CD4-positive, alpha-beta T cell (primary cell): ENCODE data around the gene SOX4. TPM values are rescaled to one million over a fixed set of nuclear protein-coding genes. Genes with fewer than 3 reads are reported as not detected.

ENCODE experiments used
- ATAC-seq: fragments of 200-7000 bp; cut with Tn5 transposase; one replicate; pipeline ENCODE4 v1.10.0; 2022; ENCODE audit warnings: mild to moderate bottlenecking; ENCODE audit not compliant: poor library complexity
- CTCF ChIA-PET: fragments of 350-600 bp; sonication (Branson Sonifier 250); formaldehyde crosslinking; loops from one replicate; lab custom pipeline; 2021; ENCODE audit warnings: antibody characterized with exemption, inconsistent platforms; lab: Charles Lee
- POLR2A ChIA-PET: fragments of 350-600 bp; sonication (Branson Sonifier 250); formaldehyde crosslinking; loops from one replicate; lab custom pipeline; 2021; ENCODE audit warnings: antibody characterized with exemption, inconsistent platforms; lab: Charles Lee
- DNase-seq, 14 experiments: peaks; one replicate each; pipeline ENCODE4 v3.0.0-alpha.2; 2013 to 2020; ENCODE audit warnings: mixed read lengths in 2 of 14
- H3K27ac ChIP-seq, 2 donors: one replicate each; pipeline versions ENCODE4 v1.5.1 to v1.7.0; 2013; ENCODE audit warnings: low read length in 2 of 2, low read depth in 1 of 2, mild to moderate bottlenecking in 1 of 2
- H3K27me3 ChIP-seq, 2 experiments: 1 replicate in 1 of 2; 2 replicates in 1 of 2; pipeline versions ENCODE4 v1.6.1 to v1.7.0; 2013; ENCODE audit warnings: low read length in 2 of 2, control low read depth in 1 of 2, mild to moderate bottlenecking in 1 of 2, moderate library complexity in 1 of 2; ENCODE audit not compliant: insufficient read depth in 2 of 2, control insufficient read depth in 1 of 2
- H3K36me3 ChIP-seq: one replicate; pipeline ENCODE4 v1.6.1; 2013; ENCODE audit warnings: low read length, control low read depth; ENCODE audit not compliant: insufficient read depth
- H3K4me1 ChIP-seq: one replicate; pipeline ENCODE4 v1.6.1; 2013; ENCODE audit warnings: low read length, control low read depth; ENCODE audit not compliant: insufficient read depth
- H3K4me3 ChIP-seq: one replicate; pipeline ENCODE4 v1.5.1; 2013; ENCODE audit warnings: mild to moderate bottlenecking, low read length, moderate library complexity
- H3K9me3 ChIP-seq, 2 experiments: 1 replicate in 1 of 2; 2 replicates in 1 of 2; pipeline versions ENCODE4 v1.6.1 to v1.7.0; 2013; ENCODE audit warnings: low read length in 2 of 2, mild to moderate bottlenecking in 2 of 2, control low read depth in 1 of 2, moderate library complexity in 1 of 2; ENCODE audit not compliant: control insufficient read depth in 1 of 2, insufficient read depth in 1 of 2
- H3K27ac Mint-ChIP-seq: one replicate; pipeline ENCODE4 v1.8.0; 2020; ENCODE audit warnings: mixed read lengths
- H3K27me3 Mint-ChIP-seq: one replicate; pipeline ENCODE4 v1.8.0; 2021; ENCODE audit warnings: mixed read lengths
- H3K36me3 Mint-ChIP-seq: one replicate; pipeline ENCODE4 v1.8.0; 2021; ENCODE audit warnings: low read depth, mixed read lengths
- H3K4me1 Mint-ChIP-seq: one replicate; pipeline ENCODE4 v1.8.0; 2021; ENCODE audit warnings: low read depth, mixed read lengths
- H3K4me3 Mint-ChIP-seq: one replicate; pipeline ENCODE4 v1.8.0; 2020; ENCODE audit warnings: mild to moderate bottlenecking, mixed read lengths
- H3K9me3 Mint-ChIP-seq: one replicate; pipeline ENCODE4 v1.8.0; 2020; ENCODE audit warnings: mixed read lengths
- CTCF ChIP-seq: fragments of 200-600 bp; IDR thresholded peaks from one replicate; pipeline ENCODE4 v1.8.0; 2022; ENCODE audit warnings: antibody characterized with exemption, mild to moderate bottlenecking
- intact Hi-C, 2 experiments: fragments of 100-400 bp; cut with DNase I in 1 of 2; cut with micrococcal nuclease in 1 of 2; formaldehyde crosslinking; loops; one replicate each; pipeline versions ENCODE4 v1.15.1 to v1.9.0; 2023 to 2025; cut with DNase I, micrococcal nuclease
- total RNA-seq, 174 experiments: library from RNA in 2 of 174; stranded (reverse) in 2 of 174; gene quantifications; one replicate each; pipeline ENCODE4 v1.2.3 and lab custom pipeline; 2021 to 2026

Gene SOX4
- total RNA-seq, 2 experiments from 2014 or later: 22.1 to 22.6 TPM

- H3K4me3 Mint-ChIP-seq: peak overlapping the region; percentile 96
These were observed 4.8 kb upstream of the SOX4 start for GRCh38 chr6:21588481-21589351.

GRCh38 chr6:21589352-21590345 is 3.9 kb upstream of the SOX4 start:
- Mint-ChIP-seq H3K4me1 (peaks cover 13% of the 10 kb centered on the region), H3K27me3 (peaks cover 49% of the 10 kb centered on the region), H3K4me3 (peak overlapping the region; percentile 96), H3K9me3 (no peaks in the 10 kb centered on the region), H3K27ac (peak overlapping the region; percentile 66), H3K36me3 (peaks cover 11% of the 10 kb centered on the region)
- Histone ChIP-seq H3K27me3 (peaks cover 36 to 42% of the 10 kb centered on the region in 2 experiments), H3K27ac (no peak overlapping the region), H3K4me1 (peaks cover 34% of the 10 kb centered on the region), H3K9me3 (peaks cover 0 to 12% of the 10 kb centered on the region in 2 experiments), H3K4me3 (peak overlapping the region; percentile 68), H3K36me3 (no peaks in the 10 kb centered on the region)
- TF ChIP-seq CTCF: peak; percentile 87
- CTCF ChIA-PET: interaction anchor here (1.4 to 2.0 kb wide), 2 partner anchors 12 to 1025 kb away, joined by 5 to 10 read pairs; no protein-coding TSS in a partner anchor
- POLR2A ChIA-PET: interaction anchor here (0.9 to 1.9 kb wide), 5 partner anchors 7 to 1025 kb away, joined by 3 to 7 read pairs (median 5); no protein-coding TSS in a partner anchor
- intact Hi-C loops: loop anchor here (1.0 to 10.0 kb wide), 5 partner anchors 335 to 1497 kb away; no protein-coding TSS in a partner anchor
- ATAC-seq (peak; percentile 51), DNase-seq (peak; percentile 50 to 84 (median 70))

More at GRCh38 chr6:21588481-21589351, 4.8 kb upstream of the SOX4 start:
- peaks cover 0 to 12% of the 10 kb centered on the region in 2 experiments for H3K9me3 ChIP-seq
- H3K27ac ChIP-seq: no peak overlapping the region
- no peak for TF ChIP-seq CTCF
- Mint-ChIP-seq H3K9me3 (no peaks in the 10 kb centered on the region), H3K4me1 (peaks cover 13% of the 10 kb centered on the region), H3K36me3 (peaks cover 9% of the 10 kb centered on the region), H3K27ac (peak overlapping the region; percentile 66), H3K27me3 (peaks cover 47% of the 10 kb centered on the region)
- H3K36me3 ChIP-seq: no peaks in the 10 kb centered on the region
- H3K4me3 ChIP-seq: peak overlapping the region; percentile 68
- peaks cover 36 to 42% of the 10 kb centered on the region in 2 experiments for H3K27me3 ChIP-seq
- ChIA-PET CTCF (interaction anchor here (1.4 to 2.0 kb wide), 2 partner anchors 11 to 1024 kb away, joined by 5 to 10 read pairs; no protein-coding TSS in a partner anchor), POLR2A (interaction anchor here (0.9 to 1.9 kb wide), 7 partner anchors 8 to 1025 kb away, joined by 3 to 7 read pairs (median 4); no protein-coding TSS in a partner anchor)
- intact Hi-C loops: loop anchor here (1.0 to 2.0 kb wide), 2 partner anchors 1024 to 1496 kb away; no protein-coding TSS in a partner anchor
- peak in 7 of 14 experiments; percentile 11 to 66 (median 22) for DNase-seq
- peaks cover 26% of the 10 kb centered on the region for H3K4me1 ChIP-seq
- peak; percentile 35 for ATAC-seq
